Measurements from ENCODE around the gene ATP6V1G1.
"Not testable (repeated sequence)": the region's sequence is repeated elsewhere in the genome, so short reads cannot be mapped to it uniquely, and the experiment has no call there.

The ATP6V1G1 gene

DNA sequence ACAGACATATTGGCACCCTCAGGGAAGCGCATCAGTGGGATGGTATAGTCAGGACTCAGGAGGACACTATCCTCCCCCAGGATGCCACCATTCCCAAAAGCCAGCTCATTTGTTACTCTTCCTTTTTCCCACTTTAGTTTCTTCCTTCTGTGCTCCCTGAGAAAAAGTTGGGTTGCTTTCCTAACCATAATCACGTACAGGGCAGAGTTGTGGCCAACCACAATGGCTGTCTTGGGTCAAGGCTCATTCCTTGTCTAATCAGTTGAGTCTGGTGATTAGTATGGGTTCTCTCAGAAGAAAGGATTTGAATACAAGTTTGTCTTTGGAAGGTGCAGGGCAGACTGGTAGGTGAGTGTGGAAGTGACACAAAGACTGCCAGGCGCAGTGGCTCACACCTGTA, 26.6 kb upstream of the ATP6V1G1 start:
- Histone ChIP-seq H3K9ac (ENCODE audit: low read depth, low read length) (no peak overlapping the region), H3K4me1 (ENCODE audit: insufficient read depth, low read length) (0 out of 2 replicates have a peak, but pooled peaks cover 5% of the 10 kb centered on the region), H3K9me3 (ENCODE audit: control insufficient read depth, insufficient read depth, low read length) (peaks cover 3% of the 10 kb centered on the region; the same call in 1 of the 2 replicates), H3K36me3 (ENCODE audit: insufficient read depth, low read length) (no peaks in the 10 kb centered on the region)

DNA sequence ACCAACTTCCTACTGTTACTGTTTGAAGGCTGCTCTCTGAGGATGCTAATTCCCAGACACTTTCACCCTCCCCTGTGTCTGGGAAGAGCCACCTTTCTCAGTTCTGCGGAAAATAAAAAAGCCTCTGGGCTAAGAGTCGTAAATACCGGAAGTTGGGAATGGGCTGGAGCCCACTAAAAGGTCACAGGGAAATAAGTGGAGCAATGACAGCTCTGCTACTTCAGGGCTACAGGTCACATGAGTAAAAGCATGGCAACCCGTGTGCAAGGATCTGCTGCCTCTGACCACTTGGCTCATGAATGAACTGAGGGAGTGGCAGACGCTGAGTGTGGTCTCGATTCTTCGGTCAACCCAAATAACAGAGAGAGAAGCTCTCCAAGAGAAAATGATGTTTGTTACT, 25.8 kb upstream of the ATP6V1G1 start:
- H3K4me1 ChIP-seq (ENCODE audit: insufficient read depth, low read length): 0 out of 2 replicates have a peak, but pooled peaks cover 5% of the 10 kb centered on the region
- no peak overlapping the region for H3K9ac ChIP-seq (ENCODE audit: low read depth, low read length)
- H3K36me3 ChIP-seq (ENCODE audit: insufficient read depth, low read length): no peaks in the 10 kb centered on the region
- H3K9me3 ChIP-seq (ENCODE audit: control insufficient read depth, insufficient read depth, low read length): no peaks in the 10 kb centered on the region

DNA sequence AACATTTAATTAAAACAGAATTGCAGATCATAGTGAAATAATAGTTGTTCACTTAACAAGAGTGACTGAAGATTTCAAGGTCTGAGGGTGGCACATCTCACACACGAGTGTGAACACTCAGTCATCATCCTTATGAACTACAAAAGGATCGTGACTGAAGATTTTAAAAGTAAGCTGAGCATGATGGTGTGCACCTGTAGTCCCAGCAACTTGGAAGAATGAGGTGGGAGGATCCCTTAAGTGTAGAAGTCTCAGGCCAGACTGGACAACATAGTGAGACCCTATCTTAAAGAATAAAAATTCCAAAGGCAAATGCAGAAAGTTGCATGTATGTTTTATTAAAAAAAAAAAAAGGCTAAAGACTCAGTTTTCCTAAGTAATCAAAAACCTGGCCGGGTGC, 22.4 kb upstream of the ATP6V1G1 start:
- H3K9ac ChIP-seq (ENCODE audit: low read depth, low read length): no peak overlapping the region

DNA sequence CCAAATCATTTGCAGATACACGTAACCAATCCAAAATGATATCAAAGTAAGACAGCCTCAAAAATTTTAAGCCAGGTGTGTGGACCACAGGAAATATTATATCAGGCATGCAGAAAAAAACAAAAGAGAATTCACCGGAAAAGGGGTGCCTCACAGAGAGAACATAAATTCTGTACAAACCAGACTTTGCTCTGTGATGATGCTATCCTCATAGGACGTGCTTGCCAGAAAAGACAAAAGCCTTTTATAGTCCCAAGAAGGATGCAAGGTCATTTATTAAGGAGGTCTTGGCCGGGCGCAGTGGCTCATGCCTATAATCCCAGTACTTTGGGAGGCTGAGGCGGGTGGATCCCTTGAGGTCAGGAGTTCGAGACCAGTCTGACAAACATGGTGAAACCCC, 16.8 kb upstream of the ATP6V1G1 start:
- Histone ChIP-seq H3K9ac (ENCODE audit: low read depth, low read length) (no peak overlapping the region), H3K9me3 (ENCODE audit: control insufficient read depth, insufficient read depth, low read length) (no peaks in the 10 kb centered on the region), H3K4me1 (ENCODE audit: insufficient read depth, low read length) (no peaks in the 10 kb centered on the region), H3K36me3 (ENCODE audit: insufficient read depth, low read length) (no peaks in the 10 kb centered on the region)

More for the DNA sequence above, 22.4 kb upstream of the ATP6V1G1 start:
- no peaks in the 10 kb centered on the region for H3K9me3 ChIP-seq (ENCODE audit: control insufficient read depth, insufficient read depth, low read length)
- H3K36me3 ChIP-seq (ENCODE audit: insufficient read depth, low read length): no peaks in the 10 kb centered on the region
- no peaks in the 10 kb centered on the region for H3K4me1 ChIP-seq (ENCODE audit: insufficient read depth, low read length)

DNA sequence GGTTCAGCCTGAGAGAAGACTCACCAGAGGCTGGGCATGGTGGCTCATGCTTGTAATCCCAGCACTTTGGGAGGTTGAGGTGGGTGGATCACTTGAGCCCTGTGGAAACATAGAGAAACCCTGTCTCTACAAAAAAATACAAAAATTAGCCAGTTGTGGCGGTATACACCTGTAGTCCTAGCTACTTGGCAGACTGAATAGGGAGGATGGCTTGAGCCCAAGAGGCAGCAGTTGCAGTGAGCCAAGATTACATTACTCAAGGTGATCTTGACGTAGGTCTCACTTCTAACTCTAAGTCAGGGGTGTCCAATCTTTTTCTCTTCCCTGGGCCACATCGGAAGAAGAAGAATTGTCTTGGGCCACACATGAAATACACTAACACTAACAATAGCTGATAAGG, 16.2 kb upstream of the ATP6V1G1 start:
- Histone ChIP-seq H3K9ac (ENCODE audit: low read depth, low read length) (no peak overlapping the region), H3K36me3 (ENCODE audit: insufficient read depth, low read length) (no peaks in the 10 kb centered on the region), H3K9me3 (ENCODE audit: control insufficient read depth, insufficient read depth, low read length) (no peaks in the 10 kb centered on the region), H3K4me1 (ENCODE audit: insufficient read depth, low read length) (no peaks in the 10 kb centered on the region)

DNA sequence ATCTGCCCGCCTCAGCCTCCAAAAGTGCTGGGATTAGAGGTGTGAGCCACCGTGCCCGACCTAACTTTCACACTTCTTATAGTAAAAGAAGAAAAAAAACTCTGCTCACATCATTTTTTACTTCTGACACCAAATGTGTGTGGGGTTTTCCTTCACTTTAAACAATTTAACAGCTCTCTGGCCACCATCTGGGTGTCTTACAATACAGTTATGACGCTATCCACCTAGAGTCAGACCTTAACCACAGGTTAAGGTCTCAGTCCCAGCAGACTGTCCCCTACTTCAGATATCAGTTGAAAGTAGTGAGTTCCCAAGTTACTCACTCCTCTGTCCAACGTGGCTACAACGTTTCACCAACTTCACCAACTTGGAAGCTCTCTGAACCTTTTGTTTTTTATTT, 15.4 kb upstream of the ATP6V1G1 start:
- H3K4me1 ChIP-seq (ENCODE audit: insufficient read depth, low read length): no peaks in the 10 kb centered on the region
- H3K9ac ChIP-seq (ENCODE audit: low read depth, low read length): no peak overlapping the region
- no peaks in the 10 kb centered on the region for H3K36me3 ChIP-seq (ENCODE audit: insufficient read depth, low read length)
- no peaks in the 10 kb centered on the region for H3K9me3 ChIP-seq (ENCODE audit: control insufficient read depth, insufficient read depth, low read length)

DNA sequence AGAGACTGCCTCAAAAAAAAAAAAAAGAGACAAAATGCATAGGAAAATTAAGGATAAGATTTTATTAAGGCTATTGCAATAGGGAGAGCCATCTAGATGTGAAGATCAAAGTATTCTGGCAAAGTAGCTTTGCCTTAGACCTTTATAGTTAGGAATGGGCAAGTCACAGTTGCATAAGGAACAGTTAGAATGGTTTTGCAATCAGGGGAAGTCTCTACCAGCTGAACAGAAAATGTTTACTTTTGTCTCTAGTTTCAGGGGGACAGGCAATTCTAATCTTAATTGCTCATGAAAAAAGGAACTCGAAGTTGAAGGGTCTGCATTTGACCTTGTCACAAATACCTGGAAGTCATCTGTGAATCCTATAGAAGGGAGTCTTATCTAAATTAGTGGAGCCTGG, 13.1 kb upstream of the ATP6V1G1 start:
- Histone ChIP-seq H3K9ac (ENCODE audit: low read depth, low read length) (no peak overlapping the region), H3K36me3 (ENCODE audit: insufficient read depth, low read length) (no peaks in the 10 kb centered on the region)

DNA sequence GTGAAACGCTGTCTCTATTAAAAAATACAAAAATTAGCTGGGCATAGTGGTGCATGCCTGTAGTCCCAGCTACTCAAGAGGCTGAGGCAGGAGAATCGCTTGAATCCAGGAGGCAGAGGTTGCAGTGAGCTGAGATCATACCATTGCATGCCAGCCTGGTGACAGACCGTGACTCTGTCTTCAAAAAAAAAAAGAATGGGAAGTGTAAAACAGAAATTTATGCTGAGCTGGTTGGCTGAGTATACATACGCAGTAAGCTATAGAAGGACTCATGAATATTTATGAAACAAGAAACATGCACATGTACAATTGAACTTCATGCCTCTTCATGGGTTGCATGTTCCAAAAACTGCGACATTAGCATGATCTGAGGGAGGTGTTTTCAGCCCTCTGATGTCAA, 10.8 kb upstream of the ATP6V1G1 start:
- not testable (repeated sequence) for H3K36me3 ChIP-seq (ENCODE audit: insufficient read depth, low read length); H3K9ac ChIP-seq (ENCODE audit: low read depth, low read length); H3K4me1 ChIP-seq (ENCODE audit: insufficient read depth, low read length); H3K9me3 ChIP-seq (ENCODE audit: control insufficient read depth, insufficient read depth, low read length)

More for the DNA sequence above, 13.1 kb upstream of the ATP6V1G1 start:
- no peaks in the 10 kb centered on the region for H3K9me3 ChIP-seq (ENCODE audit: control insufficient read depth, insufficient read depth, low read length)
- H3K4me1 ChIP-seq (ENCODE audit: insufficient read depth, low read length): no peaks in the 10 kb centered on the region

DNA sequence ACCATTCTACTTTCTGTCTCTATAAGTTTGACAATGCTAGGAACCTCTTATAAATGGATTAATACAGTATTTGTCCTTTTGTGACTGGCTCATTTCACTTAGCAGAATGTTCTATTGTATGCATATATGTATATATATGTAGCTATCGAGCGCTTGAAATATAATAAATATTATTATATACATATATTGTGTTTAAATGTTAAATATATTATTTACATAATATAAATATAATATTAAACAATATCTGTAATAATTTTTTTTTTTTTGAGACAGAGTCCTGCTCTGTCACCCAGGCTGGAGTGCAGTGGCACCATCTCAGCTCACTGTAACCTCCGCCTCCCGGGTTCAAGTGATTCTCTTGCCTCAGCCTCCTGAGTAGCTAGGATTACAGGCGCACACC, 9.4 kb upstream of the ATP6V1G1 start:
- H3K9ac ChIP-seq (ENCODE audit: low read depth, low read length); H3K9me3 ChIP-seq (ENCODE audit: control insufficient read depth, insufficient read depth, low read length); H3K36me3 ChIP-seq (ENCODE audit: insufficient read depth, low read length): not testable (repeated sequence)
- peaks cover 20% of the 10 kb centered on the region for H3K4me1 ChIP-seq (ENCODE audit: insufficient read depth, low read length)

DNA sequence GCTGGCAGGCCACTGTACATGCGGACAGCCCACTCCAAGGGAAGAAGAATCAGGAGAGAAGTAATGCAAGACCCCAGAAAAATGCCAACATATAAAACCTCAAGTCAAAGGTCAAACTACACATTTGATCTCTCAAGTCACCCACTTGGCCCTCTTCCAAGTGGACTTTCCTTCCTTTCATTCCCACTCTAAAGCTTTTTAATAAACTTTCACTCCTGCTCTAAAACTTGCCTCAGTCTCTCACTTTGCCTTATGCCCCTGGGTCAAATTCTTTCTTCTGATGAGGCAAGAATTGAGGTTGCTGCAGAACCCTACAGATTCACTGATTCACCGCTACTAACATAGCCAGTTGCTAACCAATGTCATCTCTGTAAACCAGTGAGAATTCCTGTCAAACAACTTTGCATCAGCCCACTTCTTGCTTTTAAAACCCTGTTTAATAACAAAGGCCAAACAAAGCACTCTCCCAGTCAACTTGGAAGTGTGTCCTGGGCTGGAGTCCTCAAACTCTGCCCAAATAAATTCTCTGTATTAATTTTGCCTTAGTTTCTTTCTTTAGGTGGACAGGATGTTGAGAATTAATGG, 6.9 kb upstream of the ATP6V1G1 start:
- no peaks in the 10 kb centered on the region for H3K36me3 ChIP-seq (ENCODE audit: insufficient read depth, low read length)
- H3K9me3 ChIP-seq (ENCODE audit: control insufficient read depth, insufficient read depth, low read length): no peaks in the 10 kb centered on the region
- H3K4me1 ChIP-seq (ENCODE audit: insufficient read depth, low read length): peaks cover 21% of the 10 kb centered on the region
- no peak overlapping the region for H3K9ac ChIP-seq (ENCODE audit: low read depth, low read length)

DNA sequence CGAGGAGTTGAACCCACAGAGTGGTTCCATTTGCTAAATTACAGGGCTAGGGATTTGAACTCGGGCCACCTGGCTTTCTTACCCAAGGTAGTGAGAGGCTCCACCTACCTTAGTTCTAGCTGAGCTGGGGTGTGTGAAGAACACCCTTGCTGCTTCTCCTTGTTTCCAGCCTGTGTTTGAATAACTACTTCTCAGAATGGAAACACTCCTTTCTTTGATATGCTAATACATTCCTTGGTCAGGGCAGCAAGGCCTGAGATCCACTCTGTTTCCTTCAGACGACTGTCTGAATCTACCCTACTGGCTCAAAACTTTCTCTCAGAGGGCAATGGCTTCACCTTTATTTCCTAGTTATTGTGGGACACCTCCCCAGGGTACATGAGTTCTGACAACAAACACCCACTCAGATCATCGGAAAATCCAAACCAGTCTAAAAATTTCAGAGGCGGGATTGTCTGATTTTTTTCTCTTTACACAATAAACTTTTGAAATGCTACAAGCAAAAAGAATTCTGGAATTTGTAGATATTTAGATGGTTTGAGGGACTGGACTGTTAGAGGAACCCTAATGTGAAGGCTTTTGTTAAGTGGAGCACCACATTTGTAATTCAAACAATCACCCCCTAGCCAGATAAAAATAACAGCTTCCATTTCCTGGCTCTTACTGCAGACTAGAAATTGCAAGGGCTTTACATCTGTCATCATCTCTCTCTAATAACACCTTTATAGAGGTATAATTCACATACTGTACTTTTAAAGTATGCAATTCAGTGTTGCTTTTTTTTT, 4.0 kb upstream of the ATP6V1G1 start:
- Histone ChIP-seq H3K9ac (ENCODE audit: low read depth, low read length) (peak overlapping the region; percentile 26), H3K9me3 (ENCODE audit: control insufficient read depth, insufficient read depth, low read length) (no peaks in the 10 kb centered on the region), H3K36me3 (ENCODE audit: insufficient read depth, low read length) (no peaks in the 10 kb centered on the region), H3K4me1 (ENCODE audit: insufficient read depth, low read length) (peaks cover 21% of the 10 kb centered on the region)

DNA sequence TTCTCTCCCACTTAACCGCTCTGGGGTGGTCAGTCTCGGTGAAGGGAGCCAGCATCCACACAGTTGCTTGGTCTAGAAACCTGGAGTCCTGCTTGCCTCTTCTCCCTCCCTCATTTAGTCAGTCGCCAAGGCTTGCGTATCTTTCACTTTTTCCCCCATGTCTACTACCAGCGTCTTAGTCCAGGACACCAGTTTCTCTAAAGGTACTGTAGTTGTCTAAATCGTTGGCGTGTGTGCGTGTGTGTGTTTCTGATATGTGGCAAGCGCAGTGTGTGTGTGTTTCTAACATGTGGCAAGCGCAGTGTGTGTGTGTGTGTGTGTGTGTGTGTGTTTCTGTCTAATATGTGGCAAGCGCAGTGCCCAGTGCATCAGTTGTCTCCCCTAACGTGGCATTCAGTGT, 641 bp downstream of the ATP6V1G1 start:
- peak overlapping the region; percentile 98 for H3K9ac ChIP-seq (ENCODE audit: low read depth, low read length)
- H3K36me3 ChIP-seq (ENCODE audit: insufficient read depth, low read length): peaks cover 8% of the 10 kb centered on the region; the same call in 1 of the 2 replicates
- peaks cover 4% of the 10 kb centered on the region; the same call in 1 of the 2 replicates for H3K4me1 ChIP-seq (ENCODE audit: insufficient read depth, low read length)
- no peaks in the 10 kb centered on the region for H3K9me3 ChIP-seq (ENCODE audit: control insufficient read depth, insufficient read depth, low read length)

DNA sequence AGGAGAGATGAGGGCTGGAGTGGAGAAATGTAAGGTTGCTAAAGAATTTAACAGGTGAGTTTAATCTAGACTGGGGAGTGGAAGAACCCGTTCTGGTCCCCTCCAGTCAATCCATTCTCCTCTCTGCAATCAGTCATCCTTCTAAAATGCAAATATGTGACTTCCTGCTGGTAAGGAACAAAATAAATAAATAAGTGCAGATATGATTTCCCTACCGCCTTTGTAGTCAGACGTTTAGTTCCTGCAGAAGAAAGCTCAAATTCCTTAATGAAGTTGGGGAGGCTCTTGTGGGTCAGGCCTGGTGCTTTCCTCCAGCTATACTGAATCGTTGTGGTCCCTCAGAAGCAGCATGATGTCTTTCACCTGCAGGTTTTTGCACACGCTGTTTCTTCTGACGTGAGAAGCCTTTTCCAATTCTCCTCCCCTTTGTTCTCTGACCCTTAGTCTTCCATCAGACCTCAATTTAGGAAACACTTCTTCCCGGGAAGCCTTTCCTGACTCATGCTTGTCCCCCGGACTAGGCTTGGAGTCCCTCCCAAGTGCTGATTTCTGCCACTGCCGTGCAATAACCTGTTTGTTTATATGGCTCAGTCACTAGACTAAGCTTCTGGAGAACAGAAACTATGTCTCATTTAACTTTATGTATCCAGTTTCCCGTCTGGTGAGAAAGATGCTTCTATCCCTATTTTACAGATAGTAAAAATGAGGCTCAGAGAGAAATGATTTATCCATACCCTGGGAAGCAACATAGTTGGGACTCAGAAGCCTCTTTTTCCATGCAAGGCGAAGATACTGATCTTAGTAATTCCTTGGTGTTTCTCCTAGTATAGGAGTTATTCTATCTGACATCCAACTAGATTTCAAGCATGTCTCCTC, 1.3 kb downstream of the ATP6V1G1 start:
- peaks cover 4% of the 10 kb centered on the region; the same call in 1 of the 2 replicates for H3K4me1 ChIP-seq (ENCODE audit: insufficient read depth, low read length)
- peaks cover 8% of the 10 kb centered on the region for H3K36me3 ChIP-seq (ENCODE audit: insufficient read depth, low read length)
- H3K9ac ChIP-seq (ENCODE audit: low read depth, low read length): peak overlapping the region; percentile 98
- no peaks in the 10 kb centered on the region for H3K9me3 ChIP-seq (ENCODE audit: control insufficient read depth, insufficient read depth, low read length)

DNA sequence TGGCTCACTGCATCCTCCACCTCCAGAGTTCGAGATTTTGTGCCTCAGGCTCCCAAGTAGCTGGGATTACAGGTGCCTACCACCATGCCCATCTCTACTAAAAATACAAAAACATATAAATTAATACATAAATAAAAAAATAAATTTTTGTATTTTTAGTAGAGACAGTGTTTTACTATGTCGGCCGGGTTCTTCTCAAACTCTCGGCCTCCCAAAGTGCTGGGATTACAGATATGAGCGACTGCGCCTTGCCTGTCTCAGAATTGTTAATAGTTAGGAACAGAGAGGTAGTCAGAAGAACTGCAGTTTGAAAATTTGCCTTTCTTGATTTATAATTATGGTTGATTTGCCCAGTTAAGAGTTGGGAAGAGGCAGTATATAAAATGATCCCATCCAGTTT, 2.8 kb downstream of the ATP6V1G1 start:
- Histone ChIP-seq H3K4me1 (ENCODE audit: insufficient read depth, low read length) (peaks cover 4% of the 10 kb centered on the region; the same call in 1 of the 2 replicates), H3K9me3 (ENCODE audit: control insufficient read depth, insufficient read depth, low read length) (no peaks in the 10 kb centered on the region), H3K36me3 (ENCODE audit: insufficient read depth, low read length) (peaks cover 11% of the 10 kb centered on the region), H3K9ac (ENCODE audit: low read depth, low read length) (no peak overlapping the region)

Data from ES-I3 (cell line).